Measurements from ENCODE around the gene OPTC.

DNA sequence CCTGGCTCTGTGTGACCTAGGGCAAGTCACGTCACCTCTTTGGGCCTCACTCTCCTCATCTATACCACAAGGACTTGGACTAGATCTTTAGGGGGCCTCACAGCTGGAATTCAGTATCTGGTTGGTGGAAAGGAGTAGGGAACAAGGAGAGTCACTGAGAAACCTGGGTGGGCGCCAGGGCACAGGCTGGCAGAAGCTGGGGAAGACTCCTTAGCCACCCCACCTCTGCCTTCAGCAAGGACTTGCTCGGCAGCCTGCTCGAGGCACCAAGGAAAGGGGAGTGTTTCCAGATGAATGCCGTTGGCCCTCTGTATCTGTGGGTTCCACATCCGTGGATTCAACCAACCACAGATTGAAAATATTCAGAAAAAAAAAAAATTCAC, 1.2 kb upstream of the OPTC start:
- TF ChIP-seq POLR2A (IDR thresholded peaks at IDR 0.05; ENCODE audit: low read depth, low read length) (no peak), TAF1 (IDR thresholded peaks at IDR 0.05; ENCODE audit: low read depth, low read length) (no peak), POLR2AphosphoS5 (IDR thresholded peaks at IDR 0.05; ENCODE audit: low read depth, low read length) (no peak)

Data from GM12891 (cell line).